Measurements from ENCODE around the gene OR2V1.
"Not testable (repeated sequence)": the region's sequence is repeated elsewhere in the genome, so short reads cannot be mapped to it uniquely, and the experiment has no call there.

OR2V1 gene

GRCh38 chr5:181126841-181127240 lies 4.1 kb downstream of the OR2V1 start:
- no peak for DNase-seq

- no peak for DNase-seq
Measured at GRCh38 chr5:181124526-181124925, 6.4 kb downstream of the OR2V1 start.

GRCh38 chr5:181121675-181122561 lies 9.1 kb downstream of the OR2V1 start:
- DNase-seq, result no peak

GRCh38 chr5:181120761-181121160 lies 10.2 kb downstream of the OR2V1 start:
- DNase-seq, result no peak

- no peak for DNase-seq
Measured at GRCh38 chr5:181120306-181120705, 10.7 kb downstream of the OR2V1 start.

- DNase-seq, result no peak
Measured at GRCh38 chr5:181119105-181119504, 11.9 kb downstream of the OR2V1 start.

GRCh38 chr5:181118369-181118768 lies 12.6 kb downstream of the OR2V1 start:
- DNase-seq, result no peak

GRCh38 chr5:181114844-181115778 lies 15.9 kb downstream of the OR2V1 start:
- no peak for DNase-seq

- DNase-seq, result no peak
Measured at GRCh38 chr5:181114284-181114843, 16.6 kb downstream of the OR2V1 start.

- DNase-seq, result not testable (repeated sequence)
Measured at GRCh38 chr5:181113572-181113971, 17.4 kb downstream of the OR2V1 start.

GRCh38 chr5:181112476-181112875 lies 18.5 kb downstream of the OR2V1 start:
- no peak for DNase-seq

GRCh38 chr5:181111010-181111409 lies 20.0 kb downstream of the OR2V1 start:
- no peak for DNase-seq

GRCh38 chr5:181109489-181110013 lies 21.4 kb downstream of the OR2V1 start:
- DNase-seq, result no peak

- no peak for DNase-seq
Measured at GRCh38 chr5:181108578-181109165, 22.3 kb downstream of the OR2V1 start.

GRCh38 chr5:181107699-181108098 lies 23.3 kb downstream of the OR2V1 start:
- DNase-seq, result no peak

- no peak for DNase-seq
Measured at GRCh38 chr5:181105391-181106025, 25.5 kb downstream of the OR2V1 start.

- not testable (repeated sequence) for DNase-seq
Measured at GRCh38 chr5:181104606-181105390, 26.2 kb downstream of the OR2V1 start.

- DNase-seq, result not testable (repeated sequence)
Measured at GRCh38 chr5:181104259-181104568, 26.8 kb downstream of the OR2V1 start.

GRCh38 chr5:181101930-181102674 lies 28.9 kb downstream of the OR2V1 start:
- DNase-seq, result not testable (repeated sequence)

GRCh38 chr5:181101030-181101641 lies 29.8 kb downstream of the OR2V1 start:
- DNase-seq, result not testable (repeated sequence)
